Astrocyte (in vitro differentiated cells and primary cell): ENCODE results near the gene ADAM23.

Experiments used
- EZH2 ChIP-seq: IDR thresholded peaks from 2 replicates; pipeline ENCODE4 v1.6.1; 2012; ENCODE audit warnings: mild to moderate bottlenecking, low read length, inconsistent platforms; ENCODE audit not compliant: insufficient read depth
- TF ChIP-seq, protein P1 (sequence below): IDR thresholded peaks from 2 replicates; pipeline ENCODE4 v1.5.1; 2011; ENCODE audit warnings: low read depth, mild to moderate bottlenecking, inconsistent platforms, low read length, moderate library complexity; ENCODE audit not compliant: insufficient read depth

- TF ChIP-seq, protein P1, sequence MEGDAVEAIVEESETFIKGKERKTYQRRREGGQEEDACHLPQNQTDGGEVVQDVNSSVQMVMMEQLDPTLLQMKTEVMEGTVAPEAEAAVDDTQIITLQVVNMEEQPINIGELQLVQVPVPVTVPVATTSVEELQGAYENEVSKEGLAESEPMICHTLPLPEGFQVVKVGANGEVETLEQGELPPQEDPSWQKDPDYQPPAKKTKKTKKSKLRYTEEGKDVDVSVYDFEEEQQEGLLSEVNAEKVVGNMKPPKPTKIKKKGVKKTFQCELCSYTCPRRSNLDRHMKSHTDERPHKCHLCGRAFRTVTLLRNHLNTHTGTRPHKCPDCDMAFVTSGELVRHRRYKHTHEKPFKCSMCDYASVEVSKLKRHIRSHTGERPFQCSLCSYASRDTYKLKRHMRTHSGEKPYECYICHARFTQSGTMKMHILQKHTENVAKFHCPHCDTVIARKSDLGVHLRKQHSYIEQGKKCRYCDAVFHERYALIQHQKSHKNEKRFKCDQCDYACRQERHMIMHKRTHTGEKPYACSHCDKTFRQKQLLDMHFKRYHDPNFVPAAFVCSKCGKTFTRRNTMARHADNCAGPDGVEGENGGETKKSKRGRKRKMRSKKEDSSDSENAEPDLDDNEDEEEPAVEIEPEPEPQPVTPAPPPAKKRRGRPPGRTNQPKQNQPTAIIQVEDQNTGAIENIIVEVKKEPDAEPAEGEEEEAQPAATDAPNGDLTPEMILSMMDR: no peak
- TF ChIP-seq EZH2: no peak
Measured at GRCh38 chr2:206584323-206585116, 141.2 kb downstream of the ADAM23 start.
